ELF-1 (cell line): ENCODE data around the gene MKLN1.
"Not testable (repeated sequence)": the region's sequence is repeated elsewhere in the genome, so short reads cannot be mapped to it uniquely, and the experiment has no call there.

Experiments used
- DNase-seq: peaks from one replicate; pipeline ENCODE4 v3.0.0-alpha.2; 2016; ENCODE audit warnings: low read depth, low spot score

MKLN1 gene

DNA sequence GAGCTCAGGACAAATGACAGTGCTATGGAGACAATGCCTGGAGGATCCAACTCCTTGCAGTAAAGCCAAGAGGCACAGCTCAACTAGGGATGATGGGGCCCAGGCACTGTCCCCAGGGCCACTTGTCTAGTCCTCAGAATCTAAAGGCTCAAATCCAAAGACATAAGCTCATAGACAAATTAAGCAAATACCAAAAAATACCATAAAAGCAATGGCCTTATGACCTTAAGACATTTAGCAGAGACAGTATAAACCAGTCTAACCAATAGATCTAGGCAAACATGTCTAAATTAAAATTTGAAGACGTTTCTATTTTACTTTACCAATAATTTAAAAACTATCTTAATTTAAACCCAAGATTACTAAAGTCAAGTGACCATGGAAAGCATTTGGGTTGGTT, 14.8 kb upstream of the MKLN1 start:
- no peak for DNase-seq

DNA sequence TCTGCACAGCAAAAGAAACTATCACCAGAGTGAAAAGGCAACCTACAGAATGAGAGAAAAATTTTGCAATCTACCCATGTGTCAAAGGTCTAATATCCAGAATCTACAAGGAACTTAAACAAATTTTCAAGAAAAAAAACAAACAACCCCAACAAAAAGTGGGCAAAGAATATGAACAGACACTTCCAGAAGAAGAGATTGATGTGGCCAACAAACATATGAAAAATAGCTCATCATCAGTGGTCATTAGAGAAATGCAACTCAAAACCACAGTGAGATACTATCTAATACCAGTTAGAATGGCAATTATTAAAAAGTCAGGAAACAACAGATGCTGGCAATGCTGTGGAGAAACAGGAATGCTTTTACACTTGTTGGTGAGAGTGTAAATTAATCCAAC, 7.1 kb upstream of the MKLN1 start:
- DNase-seq: no peak

DNA sequence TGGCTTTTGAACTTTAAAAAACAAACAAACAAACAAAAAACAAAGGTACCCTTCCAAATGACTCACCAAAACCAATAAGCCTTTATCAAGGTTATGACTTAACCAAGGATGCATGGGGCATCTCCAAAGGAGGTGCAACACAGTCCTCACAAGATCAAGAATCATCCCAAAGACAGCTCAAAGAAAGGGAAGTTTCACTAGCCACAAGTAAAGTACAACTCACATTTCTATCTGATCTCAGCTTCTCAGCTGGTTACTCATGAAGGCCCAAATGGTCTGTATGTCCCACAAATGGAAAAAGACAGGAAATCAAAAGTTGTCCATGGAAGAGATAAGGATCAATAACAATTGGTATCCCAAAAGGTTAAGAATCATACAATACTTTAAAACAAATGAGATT, 6.0 kb upstream of the MKLN1 start:
- DNase-seq: no peak

GRCh38 chr7:131322061-131322460, 5.6 kb upstream of the MKLN1 start:
- no peak for DNase-seq

GRCh38 chr7:131322861-131323260, 4.8 kb upstream of the MKLN1 start:
- DNase-seq: no peak

DNA sequence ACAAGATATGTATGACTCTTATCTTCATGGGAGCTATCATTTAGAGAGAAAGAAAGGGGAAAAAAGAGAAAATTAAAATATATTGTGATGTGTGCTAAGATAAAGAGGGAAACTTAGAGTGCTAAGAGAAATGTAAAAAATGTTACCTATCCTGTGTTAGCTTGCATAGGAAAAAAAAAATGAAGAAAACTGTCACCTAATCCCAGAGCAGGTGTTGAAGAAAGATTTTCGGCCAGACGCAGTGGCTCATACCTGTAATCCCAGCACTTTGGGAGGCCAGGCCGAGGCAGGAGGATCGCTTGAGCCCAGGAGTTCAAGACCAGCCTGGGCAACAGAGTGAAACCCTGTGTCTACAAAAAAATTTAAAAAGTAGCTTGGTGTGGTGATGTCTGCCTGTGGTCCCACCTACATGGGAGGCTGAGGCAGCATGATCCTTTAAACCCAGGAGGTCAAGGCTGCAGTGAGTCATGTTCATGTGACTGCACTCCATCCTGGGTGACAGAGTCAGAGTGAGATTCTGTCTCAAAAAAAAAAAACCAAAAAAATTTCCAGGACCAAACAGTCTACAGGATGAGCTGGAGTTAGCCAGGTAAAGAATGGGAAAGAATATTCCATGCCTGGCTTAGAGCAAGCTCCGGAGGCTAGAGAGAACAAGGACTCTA, 2.4 kb upstream of the MKLN1 start:
- no peak for DNase-seq

DNA sequence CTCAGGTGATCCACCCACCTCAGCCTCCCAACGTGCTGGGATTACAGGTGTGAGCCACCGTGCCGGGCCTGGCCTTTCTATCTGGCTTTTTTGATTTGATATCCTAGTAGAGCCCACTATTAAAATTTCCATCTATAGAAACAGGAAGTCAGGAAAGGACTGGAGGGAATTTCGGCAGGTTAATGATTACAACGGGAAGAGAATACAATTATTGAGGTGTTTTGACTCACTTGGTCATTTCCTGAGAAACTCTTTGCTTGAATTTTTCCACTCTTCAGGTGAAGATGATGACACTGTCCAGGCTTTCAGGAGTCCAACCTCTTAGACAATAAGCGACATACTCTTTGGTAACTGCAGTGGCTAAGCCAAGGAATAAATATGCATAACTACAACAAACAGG, 1.1 kb upstream of the MKLN1 start:
- DNase-seq: no peak

- DNase-seq: no peak
These were observed 539 bp upstream of the MKLN1 start for GRCh38 chr7:131327049-131327625.

- no peak for DNase-seq
These were observed 900 bp downstream of the MKLN1 start for GRCh38 chr7:131328377-131329175.

- no peak for DNase-seq
These were observed 1.5 kb downstream of the MKLN1 start for GRCh38 chr7:131329176-131329570.

GRCh38 chr7:131330299-131330698, 2.6 kb downstream of the MKLN1 start:
- no peak for DNase-seq

DNA sequence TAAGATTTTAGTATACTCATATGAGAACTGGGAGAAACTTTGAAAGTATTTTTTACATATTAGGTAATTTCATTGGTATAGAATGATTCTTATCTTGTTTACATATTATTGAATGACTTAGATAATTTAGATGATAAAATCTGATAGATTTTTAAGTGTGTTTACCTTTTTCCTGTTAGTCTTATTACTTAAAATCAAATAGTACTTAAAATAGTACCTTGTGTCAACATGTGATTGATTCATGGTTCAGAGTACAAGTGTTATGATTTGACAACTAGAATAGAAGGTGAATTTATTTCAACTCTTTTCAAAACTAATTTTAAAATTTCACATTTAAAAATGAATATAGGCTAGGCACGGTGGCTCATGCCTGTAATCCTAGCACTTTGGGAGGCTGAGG, 4.1 kb downstream of the MKLN1 start:
- no peak for DNase-seq

GRCh38 chr7:131332729-131333128, 5.1 kb downstream of the MKLN1 start:
- not testable (repeated sequence) for DNase-seq

- no peak for DNase-seq
These were observed 8.1 kb downstream of the MKLN1 start for GRCh38 chr7:131335639-131336381.

DNA sequence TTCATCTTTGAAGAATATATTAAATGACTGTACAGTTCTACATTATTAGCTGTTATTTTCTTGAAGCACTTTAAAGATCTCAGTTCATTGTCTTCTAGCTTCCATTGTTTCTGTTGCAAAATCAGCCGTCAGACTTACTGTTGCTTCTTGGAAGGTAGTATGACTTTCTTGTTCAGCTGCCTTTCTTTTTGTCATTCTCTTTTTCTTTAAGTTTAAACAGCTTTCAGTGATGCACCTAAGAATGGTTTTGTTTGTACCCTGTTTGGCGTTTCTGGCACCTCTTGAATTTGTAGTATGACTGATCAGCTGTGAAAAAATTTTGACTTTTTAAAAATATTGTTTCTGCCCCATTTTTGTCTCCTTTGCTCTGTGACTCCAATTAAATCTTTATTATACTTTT, 9.3 kb downstream of the MKLN1 start:
- DNase-seq: no peak

- no peak for DNase-seq
These were observed 10.5 kb downstream of the MKLN1 start for GRCh38 chr7:131338173-131338572.

GRCh38 chr7:131338691-131339390, 11.2 kb downstream of the MKLN1 start:
- no peak for DNase-seq

DNA sequence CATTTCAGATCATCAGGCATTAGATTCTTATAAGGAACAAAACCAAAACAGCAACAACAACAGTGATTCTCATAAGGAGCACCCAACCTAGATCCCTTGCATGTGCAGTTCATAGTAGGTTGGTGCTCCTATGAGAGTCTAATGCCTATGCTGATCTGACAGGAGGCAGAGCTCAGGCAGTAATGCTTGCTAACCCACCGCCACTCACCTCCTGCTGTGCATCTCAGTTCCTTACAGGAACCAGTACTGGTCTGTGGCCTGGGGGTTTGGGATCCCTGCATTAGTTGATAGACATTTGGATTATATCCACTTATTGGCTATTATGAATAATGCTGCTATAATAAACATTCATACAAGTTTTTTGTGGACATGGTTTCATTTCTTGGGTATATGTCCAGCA, 14.0 kb downstream of the MKLN1 start:
- DNase-seq: peak; percentile 23

DNA sequence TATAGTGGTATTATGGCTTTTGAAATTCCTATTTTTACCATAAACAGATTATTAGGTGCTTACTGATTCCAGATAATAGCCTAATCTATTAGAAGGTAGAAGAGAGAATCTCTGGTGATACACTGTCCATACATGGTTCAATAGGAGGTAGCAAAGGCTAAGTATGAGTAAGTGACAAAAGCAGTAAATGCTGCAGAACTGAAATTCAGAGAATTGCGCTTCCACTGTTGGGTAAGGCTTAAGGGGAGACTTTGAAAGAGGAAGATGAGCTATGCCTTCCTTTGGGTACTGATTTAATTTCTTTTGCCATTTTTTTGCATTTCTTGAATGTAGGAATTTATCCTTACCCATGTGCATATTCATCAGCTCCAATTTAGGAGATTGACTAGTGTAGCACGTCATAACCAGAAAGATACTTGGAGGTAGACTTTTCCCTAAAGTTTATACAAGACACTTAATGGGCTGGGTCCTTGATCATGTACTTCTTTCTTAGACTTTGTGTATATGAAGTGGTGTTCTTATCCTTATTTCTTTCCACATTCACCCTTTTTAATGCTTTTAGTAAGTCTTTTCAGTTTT, 15.3 kb downstream of the MKLN1 start:
- DNase-seq: no peak

DNA sequence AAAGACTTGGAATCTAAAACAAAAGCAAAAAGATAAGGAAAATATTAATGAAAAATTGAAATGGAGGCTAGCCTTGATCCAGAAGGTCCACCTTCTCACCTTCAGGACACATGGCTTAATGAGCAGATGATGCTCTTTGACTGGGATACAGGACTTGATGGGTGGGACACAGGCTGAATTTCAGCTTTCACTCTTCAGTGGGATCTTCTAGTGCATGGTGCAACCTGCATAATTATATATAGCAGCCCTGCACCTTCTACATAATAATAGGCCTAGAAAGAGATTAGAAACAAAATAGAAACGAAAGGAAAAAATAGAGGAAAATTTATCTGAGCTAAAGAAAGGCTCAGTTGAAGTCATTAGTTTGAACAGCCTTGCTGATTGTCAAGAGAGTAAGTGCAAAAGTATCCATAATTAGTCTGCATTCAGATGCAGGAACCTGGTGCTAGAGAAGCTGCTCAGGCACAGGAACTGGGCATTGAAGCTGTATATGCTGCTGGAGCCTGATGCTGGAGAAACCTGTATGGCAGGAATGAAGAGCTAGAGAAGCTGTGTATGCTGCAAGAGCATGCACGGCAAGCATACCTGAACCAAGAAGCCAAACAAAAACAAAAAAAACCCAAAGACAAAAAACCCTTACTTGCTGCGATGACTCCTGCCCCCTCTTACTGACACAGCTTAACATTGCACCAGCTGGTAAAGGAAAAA, 19.4 kb downstream of the MKLN1 start:
- peak; percentile 77 for DNase-seq

DNA sequence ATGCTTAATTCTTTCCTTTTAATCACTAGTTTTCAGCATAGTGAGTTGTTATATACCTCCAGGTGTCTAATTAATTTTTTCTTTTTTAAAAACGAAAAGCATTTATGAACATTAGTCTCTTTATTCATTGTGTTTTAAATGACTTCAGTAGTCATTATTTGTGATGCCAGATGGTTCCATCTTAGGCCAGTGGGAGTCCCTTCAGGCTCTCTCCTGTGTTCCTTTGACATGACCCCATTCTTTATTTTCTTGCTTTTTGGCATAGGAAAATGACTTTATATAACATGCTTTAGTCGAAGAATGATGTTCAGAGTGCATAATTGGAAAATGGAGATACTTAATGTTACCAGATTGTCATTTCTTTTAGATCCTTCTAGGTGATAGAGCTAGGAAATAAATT, 24.4 kb downstream of the MKLN1 start:
- no peak for DNase-seq
